SK-N-SH treated with all-trans-retinoic acid at 6 μM for 48 hours (cell line): ENCODE measurements around the gene TMEM33.
"Not testable (repeated sequence)": the region's sequence is repeated elsewhere in the genome, so short reads cannot be mapped to it uniquely, and the experiment has no call there.

Experiments
- ATAC-seq: fragments of 200-7000 bp; cut with Tn5 transposase; 3 replicates; pipeline ENCODE4 v1.9.1; 2020; ENCODE audit warnings: mild to moderate bottlenecking, moderate library complexity
- ARNTL ChIP-seq: fragments of 450-650 bp; formaldehyde crosslinking; IDR thresholded peaks from 2 replicates; pipeline ENCODE4 v1.5.0; 2020; ENCODE audit warnings: low read depth, mild to moderate bottlenecking, moderate library complexity, borderline replicate concordance
- BACH2 ChIP-seq: fragments of 250-450 bp; sonication (Bioruptor Pico); IDR thresholded peaks from 2 replicates; pipeline ENCODE4 v1.9.0; 2021; ENCODE audit warnings: mild to moderate bottlenecking, borderline replicate concordance
- ESRRG ChIP-seq: fragments of 250-450 bp; sonication (Bioruptor Pico); IDR thresholded peaks from 2 replicates; pipeline ENCODE4 v1.6.1; 2021; ENCODE audit warnings: mild to moderate bottlenecking
- GLIS3 ChIP-seq: fragments of 250-450 bp; sonication (Bioruptor Pico); IDR thresholded peaks from 2 replicates; pipeline ENCODE4 v1.5.0; 2020; ENCODE audit warnings: mild to moderate bottlenecking, moderate library complexity
- ISL1 ChIP-seq: fragments of 250-450 bp; sonication (Bioruptor Pico); IDR thresholded peaks from 2 replicates; pipeline ENCODE4 v2.1.2; 2022; ENCODE audit warnings: mild to moderate bottlenecking, moderate library complexity
- OSR1 ChIP-seq: fragments of 250-450 bp; sonication (Bioruptor Pico); IDR thresholded peaks from 2 replicates; pipeline ENCODE4 v1.8.0; 2022; ENCODE audit warnings: moderate library complexity, mild to moderate bottlenecking, inconsistent platforms
- PPARA ChIP-seq: fragments of 250-450 bp; sonication (Bioruptor Pico); IDR thresholded peaks from 2 replicates; pipeline ENCODE4 v1.5.0; 2020; ENCODE audit warnings: mild to moderate bottlenecking, borderline replicate concordance
- RARB ChIP-seq: fragments of 250-450 bp; sonication (Bioruptor Pico); IDR thresholded peaks from 2 replicates; pipeline ENCODE4 v1.8.0; 2021; ENCODE audit warnings: mild to moderate bottlenecking, moderate library complexity
- SNAI2 ChIP-seq: fragments of 250-450 bp; sonication (Bioruptor Pico); IDR thresholded peaks from 2 replicates; pipeline ENCODE4 v1.5.0; 2020; ENCODE audit warnings: mild to moderate bottlenecking, moderate library complexity
- TCF4 ChIP-seq: fragments of 250-450 bp; sonication (Bioruptor Pico); IDR thresholded peaks from 2 replicates; pipeline ENCODE4 v1.8.0; 2021; ENCODE audit warnings: mild to moderate bottlenecking, moderate library complexity, borderline replicate concordance
- TOX ChIP-seq: fragments of 250-450 bp; sonication (Bioruptor Pico); IDR thresholded peaks from 2 replicates; pipeline ENCODE4 v1.8.0; 2021; ENCODE audit warnings: mild to moderate bottlenecking, moderate library complexity, borderline replicate concordance
- ZC3H10 ChIP-seq: fragments of 250-450 bp; sonication (Bioruptor Pico); IDR thresholded peaks from 2 replicates; pipeline ENCODE4 v1.5.1; 2021; ENCODE audit warnings: mild to moderate bottlenecking, moderate library complexity
- ZFP3 ChIP-seq: fragments of 250-450 bp; sonication (Bioruptor Pico); IDR thresholded peaks from 2 replicates; pipeline ENCODE4 v1.5.0; 2020; ENCODE audit warnings: mild to moderate bottlenecking, moderate library complexity
- ZFP30 ChIP-seq: fragments of 450-650 bp; formaldehyde crosslinking; IDR thresholded peaks from 2 replicates; pipeline ENCODE4 v1.5.0; 2022; ENCODE audit warnings: mild to moderate bottlenecking, moderate library complexity
- ZNF565 ChIP-seq: fragments of 450-650 bp; formaldehyde crosslinking; conservative IDR thresholded peaks from 2 replicates; pipeline ENCODE4 v1.5.0; 2020; ENCODE audit warnings: low read depth, mild to moderate bottlenecking, moderate library complexity
- ZNF70 ChIP-seq: fragments of 450-650 bp; formaldehyde crosslinking; IDR thresholded peaks from 2 replicates; pipeline ENCODE4 v1.5.0; 2020; ENCODE audit warnings: mild to moderate bottlenecking, moderate library complexity
- TF ChIP-seq, protein P1 (sequence below): fragments of 250-450 bp; sonication (Bioruptor Pico); IDR thresholded peaks from 2 replicates; pipeline ENCODE4 v1.8.0; 2020; ENCODE audit warnings: mild to moderate bottlenecking, moderate library complexity, borderline replicate concordance
- TF ChIP-seq, protein P2 (sequence below): fragments of 250-450 bp; sonication (Bioruptor Pico); IDR thresholded peaks from 2 replicates; pipeline ENCODE4 v1.5.1; 2020; ENCODE audit warnings: low read depth, mild to moderate bottlenecking, moderate library complexity
- TF ChIP-seq, protein P3 (sequence below): fragments of 250-450 bp; sonication (Bioruptor Pico); IDR thresholded peaks from 2 replicates; pipeline ENCODE4 v1.8.0; 2021; ENCODE audit warnings: low read depth, mild to moderate bottlenecking, moderate library complexity, borderline replicate concordance
- TF ChIP-seq, protein P4 (sequence below): fragments of 250-450 bp; sonication (Bioruptor Pico); IDR thresholded peaks from 2 replicates; pipeline ENCODE4 v1.5.1; 2021; ENCODE audit warnings: mild to moderate bottlenecking, moderate library complexity

Gene TMEM33

DNA sequence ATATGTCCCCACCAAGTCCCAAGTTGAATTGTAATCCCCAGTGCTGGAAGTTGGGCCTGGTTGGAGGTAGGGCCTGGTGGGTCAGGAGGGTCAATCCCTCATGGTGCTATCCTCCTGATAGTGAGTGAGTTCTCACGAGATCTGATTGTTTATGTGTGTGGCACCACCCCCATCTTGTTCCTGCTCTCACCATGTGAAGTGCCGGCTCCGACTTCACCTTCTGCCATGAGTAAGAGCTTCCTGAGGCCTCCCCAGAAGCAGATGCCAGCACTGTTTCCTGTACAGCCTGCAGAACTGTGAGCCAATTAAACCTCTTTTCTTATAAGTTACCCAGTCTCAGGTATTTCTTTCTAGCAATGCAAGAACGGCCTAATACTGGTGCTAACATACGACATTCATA, 22.7 kb upstream of the TMEM33 start:
- TF ChIP-seq ZFP3 (CRISPR knock-in tag) (no peak), BACH2 (no peak), ISL1 (CRISPR knock-in tag) (no peak), ARNTL (CRISPR knock-in tag) (no peak), SNAI2 (CRISPR knock-in tag) (no peak), PPARA (CRISPR knock-in tag) (no peak), ESRRG (CRISPR knock-in tag) (no peak), RARB (CRISPR knock-in tag) (no peak), TCF4 (CRISPR knock-in tag) (no peak), ZNF70 (CRISPR knock-in tag) (no peak), ZNF565 (CRISPR knock-in tag) (no peak)
- TF ChIP-seq, protein P1, sequence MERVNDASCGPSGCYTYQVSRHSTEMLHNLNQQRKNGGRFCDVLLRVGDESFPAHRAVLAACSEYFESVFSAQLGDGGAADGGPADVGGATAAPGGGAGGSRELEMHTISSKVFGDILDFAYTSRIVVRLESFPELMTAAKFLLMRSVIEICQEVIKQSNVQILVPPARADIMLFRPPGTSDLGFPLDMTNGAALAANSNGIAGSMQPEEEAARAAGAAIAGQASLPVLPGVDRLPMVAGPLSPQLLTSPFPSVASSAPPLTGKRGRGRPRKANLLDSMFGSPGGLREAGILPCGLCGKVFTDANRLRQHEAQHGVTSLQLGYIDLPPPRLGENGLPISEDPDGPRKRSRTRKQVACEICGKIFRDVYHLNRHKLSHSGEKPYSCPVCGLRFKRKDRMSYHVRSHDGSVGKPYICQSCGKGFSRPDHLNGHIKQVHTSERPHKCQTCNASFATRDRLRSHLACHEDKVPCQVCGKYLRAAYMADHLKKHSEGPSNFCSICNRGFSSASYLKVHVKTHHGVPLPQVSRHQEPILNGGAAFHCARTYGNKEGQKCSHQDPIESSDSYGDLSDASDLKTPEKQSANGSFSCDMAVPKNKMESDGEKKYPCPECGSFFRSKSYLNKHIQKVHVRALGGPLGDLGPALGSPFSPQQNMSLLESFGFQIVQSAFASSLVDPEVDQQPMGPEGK: no peak
- TF ChIP-seq, protein P2, sequence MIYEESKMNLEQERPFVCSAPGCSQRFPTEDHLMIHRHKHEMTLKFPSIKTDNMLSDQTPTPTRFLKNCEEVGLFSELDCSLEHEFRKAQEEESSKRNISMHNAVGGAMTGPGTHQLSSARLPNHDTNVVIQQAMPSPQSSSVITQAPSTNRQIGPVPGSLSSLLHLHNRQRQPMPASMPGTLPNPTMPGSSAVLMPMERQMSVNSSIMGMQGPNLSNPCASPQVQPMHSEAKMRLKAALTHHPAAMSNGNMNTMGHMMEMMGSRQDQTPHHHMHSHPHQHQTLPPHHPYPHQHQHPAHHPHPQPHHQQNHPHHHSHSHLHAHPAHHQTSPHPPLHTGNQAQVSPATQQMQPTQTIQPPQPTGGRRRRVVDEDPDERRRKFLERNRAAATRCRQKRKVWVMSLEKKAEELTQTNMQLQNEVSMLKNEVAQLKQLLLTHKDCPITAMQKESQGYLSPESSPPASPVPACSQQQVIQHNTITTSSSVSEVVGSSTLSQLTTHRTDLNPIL (CRISPR knock-in tag): no peak
- TF ChIP-seq, all 23 proteins: peak for 0
- ATAC-seq: no peak

DNA sequence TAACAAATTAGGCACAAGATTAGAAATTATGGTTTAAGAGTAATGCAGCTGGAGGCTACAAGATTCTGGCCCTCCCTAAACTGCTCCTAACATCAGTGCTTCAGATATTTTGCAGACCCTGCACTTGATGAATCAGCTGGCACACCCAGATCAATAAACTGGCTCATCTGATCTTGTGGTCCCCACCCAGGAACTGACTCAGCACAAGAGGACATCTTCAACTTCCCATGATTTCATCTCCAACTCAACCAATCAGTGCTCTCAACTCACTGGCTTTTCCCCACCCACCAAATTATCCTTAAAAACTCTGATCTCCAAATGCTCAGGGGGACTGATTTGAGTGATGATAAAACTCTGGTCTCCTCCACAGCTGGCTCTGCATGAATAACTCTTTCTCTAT, 21.7 kb upstream of the TMEM33 start:
- TF ChIP-seq OSR1 (no peak), BACH2 (no peak), GLIS3 (CRISPR knock-in tag) (no peak), PPARA (CRISPR knock-in tag) (no peak), ZC3H10 (CRISPR knock-in tag) (no peak), SNAI2 (CRISPR knock-in tag) (no peak)
- TF ChIP-seq, protein P1: no peak
- TF ChIP-seq, protein P2 (CRISPR knock-in tag): no peak
- ATAC-seq: no peak

DNA sequence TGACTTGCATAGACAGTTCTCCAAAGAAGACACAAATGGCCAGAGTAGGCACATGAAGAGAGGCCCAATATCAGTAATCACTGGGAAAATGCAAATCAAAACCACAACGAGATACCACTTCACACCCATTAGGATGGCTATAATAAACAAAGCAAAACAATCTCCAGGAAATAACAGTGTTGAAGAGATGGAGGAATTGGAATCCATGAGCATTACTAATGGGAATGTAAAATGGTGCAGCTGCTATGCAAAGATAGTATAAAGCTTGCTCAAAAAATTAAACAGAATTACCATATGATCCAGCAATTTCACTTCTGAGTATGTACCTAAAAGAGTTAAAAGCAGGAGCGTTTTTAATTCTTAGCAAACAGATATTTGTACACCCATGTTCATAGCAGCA, 17.0 kb upstream of the TMEM33 start:
- ATAC-seq: no peak
- no peak for TF ChIP-seq ISL1 (CRISPR knock-in tag)
- TF ChIP-seq ARNTL (CRISPR knock-in tag): no peak
- TF ChIP-seq ZNF565 (CRISPR knock-in tag): no peak
- TF ChIP-seq, protein P3, sequence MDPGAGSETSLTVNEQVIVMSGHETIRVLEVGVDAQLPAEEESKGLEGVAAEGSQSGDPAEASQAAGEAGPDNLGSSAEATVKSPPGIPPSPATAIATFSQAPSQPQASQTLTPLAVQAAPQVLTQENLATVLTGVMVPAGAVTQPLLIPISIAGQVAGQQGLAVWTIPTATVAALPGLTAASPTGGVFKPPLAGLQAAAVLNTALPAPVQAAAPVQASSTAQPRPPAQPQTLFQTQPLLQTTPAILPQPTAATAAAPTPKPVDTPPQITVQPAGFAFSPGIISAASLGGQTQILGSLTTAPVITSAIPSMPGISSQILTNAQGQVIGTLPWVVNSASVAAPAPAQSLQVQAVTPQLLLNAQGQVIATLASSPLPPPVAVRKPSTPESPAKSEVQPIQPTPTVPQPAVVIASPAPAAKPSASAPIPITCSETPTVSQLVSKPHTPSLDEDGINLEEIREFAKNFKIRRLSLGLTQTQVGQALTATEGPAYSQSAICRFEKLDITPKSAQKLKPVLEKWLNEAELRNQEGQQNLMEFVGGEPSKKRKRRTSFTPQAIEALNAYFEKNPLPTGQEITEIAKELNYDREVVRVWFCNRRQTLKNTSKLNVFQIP (CRISPR knock-in tag): no peak
- no peak for TF ChIP-seq ZFP30 (CRISPR knock-in tag)
- no peak for TF ChIP-seq ZNF70 (CRISPR knock-in tag)
- TF ChIP-seq SNAI2 (CRISPR knock-in tag): no peak
- TF ChIP-seq TOX: no peak
- TF ChIP-seq, protein P4, sequence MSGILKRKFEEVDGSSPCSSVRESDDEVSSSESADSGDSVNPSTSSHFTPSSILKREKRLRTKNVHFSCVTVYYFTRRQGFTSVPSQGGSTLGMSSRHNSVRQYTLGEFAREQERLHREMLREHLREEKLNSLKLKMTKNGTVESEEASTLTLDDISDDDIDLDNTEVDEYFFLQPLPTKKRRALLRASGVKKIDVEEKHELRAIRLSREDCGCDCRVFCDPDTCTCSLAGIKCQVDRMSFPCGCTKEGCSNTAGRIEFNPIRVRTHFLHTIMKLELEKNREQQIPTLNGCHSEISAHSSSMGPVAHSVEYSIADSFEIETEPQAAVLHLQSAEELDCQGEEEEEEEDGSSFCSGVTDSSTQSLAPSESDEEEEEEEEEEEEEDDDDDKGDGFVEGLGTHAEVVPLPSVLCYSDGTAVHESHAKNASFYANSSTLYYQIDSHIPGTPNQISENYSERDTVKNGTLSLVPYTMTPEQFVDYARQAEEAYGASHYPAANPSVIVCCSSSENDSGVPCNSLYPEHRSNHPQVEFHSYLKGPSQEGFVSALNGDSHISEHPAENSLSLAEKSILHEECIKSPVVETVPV (CRISPR knock-in tag): no peak

DNA sequence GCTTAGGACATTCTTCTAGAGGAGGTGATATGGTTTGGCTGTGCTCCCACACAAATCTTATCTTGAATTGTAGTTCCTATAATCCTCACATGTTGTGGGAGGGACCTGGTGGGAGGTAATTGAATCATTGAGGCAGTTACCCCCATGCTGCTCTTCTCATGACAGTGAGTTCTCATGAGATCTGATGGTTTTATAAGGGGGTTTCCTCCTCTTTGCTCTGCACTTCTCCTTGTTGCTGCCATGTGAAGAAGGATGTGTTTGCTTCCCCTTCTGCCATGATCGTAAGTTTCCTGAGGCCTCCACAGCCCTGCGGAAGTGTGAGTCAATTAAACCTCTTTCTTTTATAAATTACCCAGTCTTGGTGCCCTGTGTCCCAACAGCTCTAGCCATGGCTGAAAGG, 14.8 kb upstream of the TMEM33 start:
- ATAC-seq: not testable (repeated sequence)
